ENCODE data around the gene DHFR. TPM values are rescaled to one million over a fixed set of nuclear protein-coding genes. Genes with fewer than 3 reads are reported as not detected.

Gene DHFR
- polyA plus RNA-seq, 2 of the 4 experiments (the other 2 are of a cell fraction) = 61.3 to 91.1 TPM

GRCh38 chr5:80577707-80578106 lies 77.1 kb downstream of the DHFR start:
- WGBS (ENCODE audit: missing lambda C conversion rate) = 15% methylated on average over 5 of the region's 5 CpGs
- Histone ChIP-seq H3K9me3 (no peaks in the 10 kb centered on the region), H3K4me2 (no peak overlapping the region), H3K27ac (no peak overlapping the region), H3K4me3 (no peak overlapping the region), H3K4me1 (no peaks in the 10 kb centered on the region)
- no peak for DNase-seq (ENCODE audit: low read depth in 1 of 2, low spot score in 1 of 2)
- FAIRE-seq = no peak
- TF ChIP-seq MAFK (IDR thresholded peaks at IDR 0.05; ENCODE audit: partially characterized antibody) = no peak
- no peak for TF ChIP-seq NFE2L2 (conservative IDR thresholded peaks at IDR 0.05; ENCODE audit: low read length)
- TF ChIP-seq RFX5 (IDR thresholded peaks at IDR 0.05) = no peak
- no peak for TF ChIP-seq ELK1 (IDR thresholded peaks at IDR 0.05; ENCODE audit: low read depth, low read length)
- no peak for TF ChIP-seq SMC3 (IDR thresholded peaks at IDR 0.05)
- no peak for TF ChIP-seq HDAC2 (IDR thresholded peaks at IDR 0.05)
- no peak for TF ChIP-seq TP53 (CRISPR knock-in tag; IDR thresholded peaks at IDR 0.05)
- TF ChIP-seq CBX8 (IDR thresholded peaks at IDR 0.05) = no peak
- TF ChIP-seq HMGXB4 (CRISPR knock-in tag; IDR thresholded peaks at IDR 0.05; ENCODE audit: borderline replicate concordance) = no peak
- no peak for TF ChIP-seq CHD2 (IDR thresholded peaks at IDR 0.05; ENCODE audit: low read length, partially characterized antibody)
- no peak for TF ChIP-seq E2F6 (IDR thresholded peaks at IDR 0.05; ENCODE audit: borderline replicate concordance, low read depth)
- TF ChIP-seq CBX2 (IDR thresholded peaks at IDR 0.05; ENCODE audit: borderline replicate concordance, low read depth) = no peak
- no peak for TF ChIP-seq HOXA7 (CRISPR knock-in tag; IDR thresholded peaks at IDR 0.05)
- no peak for TF ChIP-seq EHF (CRISPR knock-in tag; IDR thresholded peaks at IDR 0.05)
- no peak for TF ChIP-seq PHF8 (IDR thresholded peaks at IDR 0.05; ENCODE audit: borderline replicate concordance, low read depth)
- ATAC-seq = peak in 1 of 2 experiments; percentile 22; a peak in 1 of 6 replicates
- POLR2A ChIA-PET = interaction anchor here (0.7 kb wide), 1 partner anchor 14 kb away, joined by 5 read pairs; no protein-coding TSS in a partner anchor
- CTCF ChIA-PET = no interaction called here

GRCh38 chr5:80576383-80576782 lies 78.4 kb downstream of the DHFR start:
- Histone ChIP-seq H3K9me3 (no peaks in the 10 kb centered on the region), H3K4me2 (no peak overlapping the region), H3K4me3 (no peak overlapping the region), H3K4me1 (no peaks in the 10 kb centered on the region), H3K27ac (no peak overlapping the region)
- no peak for DNase-seq (ENCODE audit: low read depth in 1 of 2, low spot score in 1 of 2)
- ChIA-PET POLR2A (no interaction called here), CTCF (no interaction called here)
- ATAC-seq = no peak
- 38% methylated on average over 5 of the region's 5 CpGs for WGBS (ENCODE audit: missing lambda C conversion rate)
- FAIRE-seq = no peak
- no peak for TF ChIP-seq FOSL2 (IDR thresholded peaks at IDR 0.05)
- no peak for TF ChIP-seq FOSL2 (CRISPR knock-in tag; IDR thresholded peaks at IDR 0.05)
- no peak for TF ChIP-seq TP53 (CRISPR knock-in tag; IDR thresholded peaks at IDR 0.05)
- no peak for TF ChIP-seq HOXA7 (CRISPR knock-in tag; IDR thresholded peaks at IDR 0.05)
- no peak for TF ChIP-seq RARB (CRISPR knock-in tag; IDR thresholded peaks at IDR 0.05)
- TF ChIP-seq HMGXB4 (CRISPR knock-in tag; IDR thresholded peaks at IDR 0.05; ENCODE audit: borderline replicate concordance) = no peak
- no peak for TF ChIP-seq ELK1 (IDR thresholded peaks at IDR 0.05; ENCODE audit: low read depth, low read length)
- no peak for TF ChIP-seq MYC (IDR thresholded peaks at IDR 0.05; ENCODE audit: borderline replicate concordance, low read length)
- no peak for TF ChIP-seq HEYL (CRISPR knock-in tag; IDR thresholded peaks at IDR 0.05)
- no peak for TF ChIP-seq POLR2AphosphoS2 (conservative IDR thresholded peaks at IDR 0.05; ENCODE audit: low read length)
- TF ChIP-seq RCOR1 (IDR thresholded peaks at IDR 0.05; ENCODE audit: low read depth, low read length) = no peak
- no peak for TF ChIP-seq EP300 (IDR thresholded peaks at IDR 0.05)
- TF ChIP-seq ZFP36 (IDR thresholded peaks at IDR 0.05; ENCODE audit: borderline replicate concordance, partially characterized antibody) = no peak
- no peak for TF ChIP-seq NPAS2 (CRISPR knock-in tag; IDR thresholded peaks at IDR 0.05; ENCODE audit: borderline replicate concordance)
- no peak for TF ChIP-seq REST (IDR thresholded peaks at IDR 0.05)
- no peak for TF ChIP-seq EHF (CRISPR knock-in tag; IDR thresholded peaks at IDR 0.05)
- no peak for TF ChIP-seq TFCP2L1 (CRISPR knock-in tag; IDR thresholded peaks at IDR 0.05)
- TF ChIP-seq JUNB (IDR thresholded peaks at IDR 0.05) = no peak

All from A549 (cell line).